Liver (tissue), 9 donors: ENCODE data around the gene ATP6V0E2. TPM values are rescaled to one million over a fixed set of nuclear protein-coding genes. Genes with fewer than 3 reads are reported as not detected.
"Not testable (repeated sequence)": the region's sequence is repeated elsewhere in the genome, so short reads cannot be mapped to it uniquely, and the experiment has no call there.

Experiments used
- DNase-seq: peaks from one replicate; pipeline ENCODE4 v3.0.0-alpha.2; 2017; ENCODE audit warnings: low spot score
- H3K27ac ChIP-seq, 2 donors: one replicate each; pipeline ENCODE4 v1.7.0; 2013; ENCODE audit warnings: inconsistent platforms in 2 of 2, low read length in 2 of 2, control low read depth in 1 of 2, low read depth in 1 of 2, mild to moderate bottlenecking in 1 of 2
- H3K27me3 ChIP-seq, 4 donors: one replicate each; pipeline versions ENCODE4 v1.6.1 to v1.7.0; 2013; ENCODE audit warnings: low read length in 3 of 4, inconsistent platforms in 1 of 4, mild to moderate bottlenecking in 1 of 4, moderate library complexity in 1 of 4; ENCODE audit not compliant: control insufficient read depth in 4 of 4, insufficient read depth in 4 of 4
- H3K36me3 ChIP-seq, 4 donors: one replicate each; pipeline versions ENCODE4 v1.6.1 to v1.7.0; 2013; ENCODE audit warnings: low read length in 3 of 4, mild to moderate bottlenecking in 3 of 4, low read depth in 1 of 4, moderate library complexity in 1 of 4; ENCODE audit not compliant: control insufficient read depth in 4 of 4, insufficient read depth in 3 of 4
- H3K4me1 ChIP-seq, 4 donors: one replicate each; pipeline versions ENCODE4 v1.6.1 to v1.7.0; 2013; ENCODE audit warnings: low read length in 3 of 4, mild to moderate bottlenecking in 3 of 4, moderate library complexity in 1 of 4; ENCODE audit not compliant: control insufficient read depth in 4 of 4, insufficient read depth in 4 of 4
- H3K4me3 ChIP-seq, 3 donors: one replicate each; pipeline versions ENCODE4 v1.6.1 to v1.7.0; 2013; ENCODE audit warnings: low read length in 3 of 3, control low read depth in 1 of 3, low read depth in 1 of 3, mild to moderate bottlenecking in 1 of 3
- H3K9ac ChIP-seq, 2 donors: one replicate each; pipeline ENCODE4 v1.7.0; 2013; ENCODE audit warnings: low read length in 2 of 2, mild to moderate bottlenecking in 2 of 2, moderate library complexity in 2 of 2, control low read depth in 1 of 2, low read depth in 1 of 2
- H3K9me3 ChIP-seq, 4 donors: one replicate each; pipeline versions ENCODE4 v1.6.1 to v1.7.0; 2013; ENCODE audit warnings: low read length in 3 of 4; ENCODE audit not compliant: control insufficient read depth in 4 of 4
- EGR1 ChIP-seq, 2 donors: IDR thresholded peaks; 2 replicates each; pipeline ENCODE4 v1.6.1; 2016 to 2018; ENCODE audit warnings: antibody characterized with exemption in 2 of 2, low read depth in 2 of 2
- FOXA1 ChIP-seq: IDR thresholded peaks from 2 replicates; pipeline ENCODE4 v1.6.1; 2016; ENCODE audit warnings: antibody characterized with exemption
- FOXA2 ChIP-seq: IDR thresholded peaks from 2 replicates; pipeline ENCODE4 v1.6.1; 2016; ENCODE audit warnings: antibody characterized with exemption
- GABPA ChIP-seq, 2 donors: IDR thresholded peaks in 1 of 2; conservative IDR thresholded peaks in 1 of 2; 2 replicates each; pipeline ENCODE4 v1.6.1; 2016; ENCODE audit warnings: antibody characterized with exemption in 2 of 2, mild to moderate bottlenecking in 1 of 2, moderate library complexity in 1 of 2
- HNF4A ChIP-seq, 2 donors: conservative IDR thresholded peaks; 2 replicates each; pipeline ENCODE4 v1.6.1; 2016; ENCODE audit warnings: antibody characterized with exemption in 2 of 2, mild to moderate bottlenecking in 2 of 2
- JUND ChIP-seq, 2 donors: IDR thresholded peaks; 2 replicates each; pipeline ENCODE4 v1.6.1; 2016; ENCODE audit warnings: antibody characterized with exemption in 2 of 2
- NR2F2 ChIP-seq: IDR thresholded peaks from 2 replicates; pipeline ENCODE4 v1.6.1; 2016; ENCODE audit warnings: antibody characterized with exemption
- RAD21 ChIP-seq, 2 donors: IDR thresholded peaks; 2 replicates each; pipeline ENCODE4 v1.6.1; 2016; ENCODE audit warnings: antibody characterized with exemption in 2 of 2, mild to moderate bottlenecking in 2 of 2
- RXRA ChIP-seq, 2 donors: IDR thresholded peaks; 2 replicates each; pipeline ENCODE4 v1.6.1; 2017 to 2018; ENCODE audit warnings: antibody characterized with exemption in 2 of 2, mild to moderate bottlenecking in 1 of 2
- SP1 ChIP-seq: IDR thresholded peaks from 2 replicates; pipeline ENCODE4 v1.6.1; 2018; ENCODE audit warnings: antibody characterized with exemption, mild to moderate bottlenecking
- YY1 ChIP-seq: IDR thresholded peaks from 2 replicates; pipeline ENCODE4 v1.6.1; 2016; ENCODE audit warnings: antibody characterized with exemption, mild to moderate bottlenecking
- WGBS: extraction: QIAGEN DNeasy Blood & Tissue Kit; methylation state at CpG from one replicate; pipeline ENCODE4 v1.1.7; 2013; 5-methylcytosine and 5-hydroxymethylcytosine counted together
- polyA plus RNA-seq, 2 donors: library from polyadenylated mRNA; stranded (reverse) in 1 of 2; unstranded in 1 of 2; fragments of 200-250 nt in 1 of 2; fragments of >200 nt in 1 of 2; fragmentation: Nextera tagmentation in 1 of 2; extraction: Ambion mirVana in 1 of 2; gene quantifications; one replicate each; pipeline versions ENCODE4 v1.2.1 to v1.2.3, GENCODE V29; 2013 to 2015
- total RNA-seq, 2 donors: library from RNA; depleted of rRNA; stranded (reverse); fragments of >200 nt; gene quantifications; one replicate each; pipeline ENCODE4 v1.2.3, GENCODE V29; 2014
- TF ChIP-seq, protein P1 (sequence below): fragments of 150-350 bp; IDR thresholded peaks from 2 replicates; pipeline ENCODE4 v1.5.1; 2017; ENCODE audit warnings: improper control_type of control experiment, low read depth, low read length; ENCODE audit not compliant: missing input control
- TF ChIP-seq, protein P2 (sequence below): IDR thresholded peaks from 2 replicates; pipeline ENCODE4 v1.6.1; 2016; ENCODE audit warnings: antibody characterized with exemption
- TF ChIP-seq, protein P3 (sequence below): IDR thresholded peaks from 2 replicates; pipeline ENCODE4 v1.6.1; 2016; ENCODE audit warnings: antibody characterized with exemption, mild to moderate bottlenecking
- TF ChIP-seq, protein P4 (sequence below): IDR thresholded peaks from 2 replicates; pipeline ENCODE4 v1.6.1; 2016; ENCODE audit warnings: antibody characterized with exemption
- donor health status: healthy.
- donor health status: healthy.
- donor health status: healthy.
- donor health status: healthy.
- donor health status: healthy.

ATP6V0E2 gene
- total and polyA plus RNA-seq, 4 donors: 9.8 to 77.1 (median 47.5) TPM

DNA sequence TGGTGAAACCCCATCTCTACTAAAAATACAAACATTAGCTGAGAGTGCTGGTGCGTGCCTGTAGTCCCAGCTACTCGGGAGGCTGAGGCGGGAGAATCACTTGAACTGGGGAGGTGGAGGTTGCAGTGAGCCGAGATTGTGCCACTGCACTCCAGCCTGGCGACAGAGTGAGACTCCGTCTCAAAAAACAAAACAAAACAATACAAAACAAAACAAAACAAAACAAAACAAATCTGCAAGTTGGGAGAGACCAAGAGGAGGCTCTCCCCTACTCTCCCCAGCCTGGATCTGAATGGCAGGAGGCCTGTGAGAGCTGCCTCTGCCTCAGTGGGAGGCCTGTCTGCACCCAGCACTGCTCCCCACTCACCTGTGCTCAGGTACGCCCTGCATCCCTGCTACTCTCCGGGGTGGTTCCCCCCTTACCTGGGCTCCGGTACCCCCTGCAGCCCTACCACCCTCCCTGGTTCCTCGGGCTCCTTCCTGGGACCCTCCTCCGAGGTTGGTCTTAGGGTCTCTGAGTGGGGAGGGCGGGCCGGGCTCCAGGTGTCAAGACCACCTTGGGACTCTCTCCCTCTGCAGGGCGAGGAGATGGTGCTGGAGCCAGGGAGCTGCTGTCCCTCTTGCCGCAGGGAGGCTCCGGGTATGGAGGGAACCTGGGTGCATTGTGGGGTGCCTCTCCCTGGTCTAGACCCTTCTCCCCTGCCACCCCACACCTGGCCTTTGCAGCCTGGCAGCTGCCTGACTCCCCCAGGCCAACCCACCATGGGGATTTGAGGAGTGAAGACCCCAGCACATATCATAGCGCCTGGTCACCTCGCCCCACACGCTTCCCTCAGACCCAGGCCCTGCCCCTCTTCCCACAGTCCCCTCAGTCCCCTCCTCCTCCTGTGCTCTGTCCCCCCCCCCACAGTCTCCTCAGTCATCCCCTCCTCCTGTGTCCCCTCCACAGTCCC, 45.1 kb upstream of the ATP6V0E2 start (continued):
- no peak for TF ChIP-seq NR2F2

DNA sequence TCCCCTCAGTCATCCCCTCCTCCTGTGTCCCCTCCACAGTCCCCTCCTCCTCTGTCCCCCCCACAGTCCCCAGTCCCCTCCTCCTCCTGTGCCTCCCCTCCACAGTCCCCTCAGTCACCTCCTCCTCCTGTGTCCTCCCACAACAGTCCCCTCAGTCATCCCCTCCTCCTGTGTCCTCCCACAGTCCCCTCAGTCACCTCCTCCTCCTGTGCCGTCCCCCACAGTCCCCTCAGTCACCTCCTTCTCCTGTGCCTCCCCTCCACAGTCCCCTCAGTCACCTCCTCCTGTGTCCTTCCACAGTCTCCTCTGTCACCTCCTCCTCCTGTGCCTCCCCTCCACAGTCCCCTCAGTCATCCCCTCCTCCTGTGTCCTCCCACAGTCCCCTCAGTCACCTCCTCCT, 43.2 kb upstream of the ATP6V0E2 start:
- not testable (repeated sequence) for DNase-seq, H3K27me3 ChIP-seq, H3K4me1 ChIP-seq, H3K27ac ChIP-seq, H3K9me3 ChIP-seq, H3K4me3 ChIP-seq, H3K36me3 ChIP-seq, H3K9ac ChIP-seq
- WGBS: 68% methylated on average over 1 of the region's 1 CpG

DNA sequence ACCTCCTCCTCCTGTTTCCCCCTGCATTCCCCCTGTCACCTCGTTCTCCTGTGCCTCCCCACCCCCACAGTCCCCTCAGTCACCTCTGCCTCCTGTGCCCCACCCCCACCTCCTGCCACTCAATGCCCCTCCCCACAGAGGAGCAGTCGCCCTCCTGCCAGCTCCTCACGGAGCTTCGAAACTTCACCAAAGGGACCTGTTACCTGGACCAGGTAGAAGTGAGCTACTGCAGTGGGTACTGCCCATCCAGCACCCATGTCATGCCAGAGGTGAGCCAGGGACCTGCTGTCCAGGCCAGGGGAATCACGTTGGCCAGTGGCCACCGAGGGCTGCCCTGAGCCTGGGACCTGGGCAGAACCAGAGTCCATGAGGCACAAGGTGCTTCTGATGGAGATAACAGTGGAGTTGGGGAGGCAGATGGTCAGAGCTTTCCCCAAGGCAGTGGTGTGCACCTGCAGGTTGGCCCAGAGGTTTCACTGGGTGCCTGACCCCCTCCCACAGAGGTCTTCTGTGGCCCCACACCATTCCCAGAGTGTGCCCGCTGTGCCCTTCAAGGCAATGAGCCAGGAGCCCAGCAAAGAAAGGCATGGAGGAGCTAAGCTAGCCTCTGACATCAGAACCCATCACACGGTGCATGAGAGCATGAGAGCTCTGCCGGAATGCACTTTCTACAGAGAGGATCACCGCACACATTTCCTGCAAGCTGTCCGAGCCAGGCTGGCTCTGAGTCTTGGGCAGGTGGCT, 42.6 kb upstream of the ATP6V0E2 start:
- no peak for TF ChIP-seq EGR1 (IDR thresholded peaks at IDR 0.05; ENCODE audit: low read depth in 2 of 2)
- TF ChIP-seq FOXA1: no peak
- no peak for TF ChIP-seq RAD21 (IDR thresholded peaks at IDR 0.05)
- no peak for TF ChIP-seq SP1
- TF ChIP-seq, protein P1, sequence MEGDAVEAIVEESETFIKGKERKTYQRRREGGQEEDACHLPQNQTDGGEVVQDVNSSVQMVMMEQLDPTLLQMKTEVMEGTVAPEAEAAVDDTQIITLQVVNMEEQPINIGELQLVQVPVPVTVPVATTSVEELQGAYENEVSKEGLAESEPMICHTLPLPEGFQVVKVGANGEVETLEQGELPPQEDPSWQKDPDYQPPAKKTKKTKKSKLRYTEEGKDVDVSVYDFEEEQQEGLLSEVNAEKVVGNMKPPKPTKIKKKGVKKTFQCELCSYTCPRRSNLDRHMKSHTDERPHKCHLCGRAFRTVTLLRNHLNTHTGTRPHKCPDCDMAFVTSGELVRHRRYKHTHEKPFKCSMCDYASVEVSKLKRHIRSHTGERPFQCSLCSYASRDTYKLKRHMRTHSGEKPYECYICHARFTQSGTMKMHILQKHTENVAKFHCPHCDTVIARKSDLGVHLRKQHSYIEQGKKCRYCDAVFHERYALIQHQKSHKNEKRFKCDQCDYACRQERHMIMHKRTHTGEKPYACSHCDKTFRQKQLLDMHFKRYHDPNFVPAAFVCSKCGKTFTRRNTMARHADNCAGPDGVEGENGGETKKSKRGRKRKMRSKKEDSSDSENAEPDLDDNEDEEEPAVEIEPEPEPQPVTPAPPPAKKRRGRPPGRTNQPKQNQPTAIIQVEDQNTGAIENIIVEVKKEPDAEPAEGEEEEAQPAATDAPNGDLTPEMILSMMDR: no peak
- no peak for TF ChIP-seq HNF4A (conservative IDR thresholded peaks at IDR 0.05)
- TF ChIP-seq YY1: no peak
- TF ChIP-seq, protein P2, sequence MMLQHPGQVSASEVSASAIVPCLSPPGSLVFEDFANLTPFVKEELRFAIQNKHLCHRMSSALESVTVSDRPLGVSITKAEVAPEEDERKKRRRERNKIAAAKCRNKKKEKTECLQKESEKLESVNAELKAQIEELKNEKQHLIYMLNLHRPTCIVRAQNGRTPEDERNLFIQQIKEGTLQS: no peak
- TF ChIP-seq, protein P3, sequence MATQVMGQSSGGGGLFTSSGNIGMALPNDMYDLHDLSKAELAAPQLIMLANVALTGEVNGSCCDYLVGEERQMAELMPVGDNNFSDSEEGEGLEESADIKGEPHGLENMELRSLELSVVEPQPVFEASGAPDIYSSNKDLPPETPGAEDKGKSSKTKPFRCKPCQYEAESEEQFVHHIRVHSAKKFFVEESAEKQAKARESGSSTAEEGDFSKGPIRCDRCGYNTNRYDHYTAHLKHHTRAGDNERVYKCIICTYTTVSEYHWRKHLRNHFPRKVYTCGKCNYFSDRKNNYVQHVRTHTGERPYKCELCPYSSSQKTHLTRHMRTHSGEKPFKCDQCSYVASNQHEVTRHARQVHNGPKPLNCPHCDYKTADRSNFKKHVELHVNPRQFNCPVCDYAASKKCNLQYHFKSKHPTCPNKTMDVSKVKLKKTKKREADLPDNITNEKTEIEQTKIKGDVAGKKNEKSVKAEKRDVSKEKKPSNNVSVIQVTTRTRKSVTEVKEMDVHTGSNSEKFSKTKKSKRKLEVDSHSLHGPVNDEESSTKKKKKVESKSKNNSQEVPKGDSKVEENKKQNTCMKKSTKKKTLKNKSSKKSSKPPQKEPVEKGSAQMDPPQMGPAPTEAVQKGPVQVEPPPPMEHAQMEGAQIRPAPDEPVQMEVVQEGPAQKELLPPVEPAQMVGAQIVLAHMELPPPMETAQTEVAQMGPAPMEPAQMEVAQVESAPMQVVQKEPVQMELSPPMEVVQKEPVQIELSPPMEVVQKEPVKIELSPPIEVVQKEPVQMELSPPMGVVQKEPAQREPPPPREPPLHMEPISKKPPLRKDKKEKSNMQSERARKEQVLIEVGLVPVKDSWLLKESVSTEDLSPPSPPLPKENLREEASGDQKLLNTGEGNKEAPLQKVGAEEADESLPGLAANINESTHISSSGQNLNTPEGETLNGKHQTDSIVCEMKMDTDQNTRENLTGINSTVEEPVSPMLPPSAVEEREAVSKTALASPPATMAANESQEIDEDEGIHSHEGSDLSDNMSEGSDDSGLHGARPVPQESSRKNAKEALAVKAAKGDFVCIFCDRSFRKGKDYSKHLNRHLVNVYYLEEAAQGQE: no peak
- no peak for TF ChIP-seq GABPA (IDR thresholded peaks at IDR 0.05 in 1 of 2, conservative IDR thresholded peaks at IDR 0.05 in 1 of 2)
- TF ChIP-seq JUND (IDR thresholded peaks at IDR 0.05): no peak
- no peak for TF ChIP-seq FOXA2
- no peak for TF ChIP-seq NR2F2
- TF ChIP-seq, protein P4, sequence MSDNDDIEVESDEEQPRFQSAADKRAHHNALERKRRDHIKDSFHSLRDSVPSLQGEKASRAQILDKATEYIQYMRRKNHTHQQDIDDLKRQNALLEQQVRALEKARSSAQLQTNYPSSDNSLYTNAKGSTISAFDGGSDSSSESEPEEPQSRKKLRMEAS: no peak
- no peak for TF ChIP-seq RXRA (IDR thresholded peaks at IDR 0.05)
- H3K9me3 ChIP-seq: no peaks in the 10 kb centered on the region
- no peaks in the 10 kb centered on the region for H3K4me1 ChIP-seq
- DNase-seq: no peak
- H3K36me3 ChIP-seq: no peaks in the 10 kb centered on the region
- H3K4me3 ChIP-seq: no peak overlapping the region
- WGBS: 78% methylated on average over 11 of the region's 11 CpGs
- no peak overlapping the region for H3K27ac ChIP-seq
- no peaks in the 10 kb centered on the region for H3K27me3 ChIP-seq
- H3K9ac ChIP-seq: no peak overlapping the region
